ENCODE data around the gene PRELID3B. TPM values are rescaled to one million over a fixed set of nuclear protein-coding genes. Genes with fewer than 3 reads are reported as not detected.

PRELID3B gene
- total RNA-seq, 2 donors from 2014 or later = 28.9 to 35.6 TPM

- TF ChIP-seq, protein P1, sequence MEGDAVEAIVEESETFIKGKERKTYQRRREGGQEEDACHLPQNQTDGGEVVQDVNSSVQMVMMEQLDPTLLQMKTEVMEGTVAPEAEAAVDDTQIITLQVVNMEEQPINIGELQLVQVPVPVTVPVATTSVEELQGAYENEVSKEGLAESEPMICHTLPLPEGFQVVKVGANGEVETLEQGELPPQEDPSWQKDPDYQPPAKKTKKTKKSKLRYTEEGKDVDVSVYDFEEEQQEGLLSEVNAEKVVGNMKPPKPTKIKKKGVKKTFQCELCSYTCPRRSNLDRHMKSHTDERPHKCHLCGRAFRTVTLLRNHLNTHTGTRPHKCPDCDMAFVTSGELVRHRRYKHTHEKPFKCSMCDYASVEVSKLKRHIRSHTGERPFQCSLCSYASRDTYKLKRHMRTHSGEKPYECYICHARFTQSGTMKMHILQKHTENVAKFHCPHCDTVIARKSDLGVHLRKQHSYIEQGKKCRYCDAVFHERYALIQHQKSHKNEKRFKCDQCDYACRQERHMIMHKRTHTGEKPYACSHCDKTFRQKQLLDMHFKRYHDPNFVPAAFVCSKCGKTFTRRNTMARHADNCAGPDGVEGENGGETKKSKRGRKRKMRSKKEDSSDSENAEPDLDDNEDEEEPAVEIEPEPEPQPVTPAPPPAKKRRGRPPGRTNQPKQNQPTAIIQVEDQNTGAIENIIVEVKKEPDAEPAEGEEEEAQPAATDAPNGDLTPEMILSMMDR (IDR thresholded peaks at IDR 0.05) = no peak
- TF ChIP-seq POLR2A (IDR thresholded peaks at IDR 0.05) (no peak), POLR2AphosphoS5 (IDR thresholded peaks at IDR 0.05) (no peak)
- intact Hi-C loops (cut with DNase I) = loop anchor here (5.0 kb wide), 3 partner anchors 49 to 139 kb away; partner anchors contain the start of gene NELFCD
- H3K4me3 ChIP-seq = peak overlapping the region; percentile 66 to 68
- H3K27ac ChIP-seq = no peak overlapping the region
- WGBS = 71% methylated on average over 7 of the region's 7 CpGs
- no peak for DNase-seq (ENCODE audit: low spot score)
- no peaks in the 10 kb centered on the region for H3K9me3 ChIP-seq
- H3K4me1 ChIP-seq (replicated peaks) = peaks cover 7% of the 10 kb centered on the region
- no peaks in the 10 kb centered on the region for H3K27me3 ChIP-seq (replicated peaks; ENCODE audit: insufficient read depth)
- no peaks in the 10 kb centered on the region for H3K36me3 ChIP-seq
Measured at GRCh38 chr20:59030911-59031563, 11.5 kb downstream of the PRELID3B start.

DNA sequence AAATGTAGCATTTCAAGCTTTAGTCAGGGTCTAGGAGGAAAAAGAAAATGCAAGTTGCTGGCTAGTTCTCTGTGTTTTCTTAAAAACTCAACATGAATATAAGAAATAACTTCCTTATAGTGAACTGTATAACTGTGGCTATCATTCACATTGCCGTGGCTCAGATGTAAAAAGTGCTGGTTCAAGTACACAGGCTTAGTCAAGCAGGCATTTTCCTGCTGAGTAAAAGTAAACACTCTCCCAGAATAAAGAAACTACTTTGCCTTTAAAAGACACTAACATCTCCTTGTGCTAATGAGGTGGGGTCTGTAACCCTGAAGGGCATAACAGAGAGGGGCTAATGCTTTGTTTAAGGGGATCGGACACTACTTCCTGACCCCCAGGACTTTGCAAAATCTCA is 13.8 kb downstream of the PRELID3B start:
- no peaks in the 10 kb centered on the region for H3K36me3 ChIP-seq
- no peak overlapping the region for H3K4me3 ChIP-seq
- H3K4me1 ChIP-seq (replicated peaks) = peaks cover 7% of the 10 kb centered on the region
- 49% methylated on average over 2 of the region's 2 CpGs for WGBS
- TF ChIP-seq, protein P1 (IDR thresholded peaks at IDR 0.05) = no peak
- no peak for TF ChIP-seq POLR2A (IDR thresholded peaks at IDR 0.05)
- TF ChIP-seq POLR2AphosphoS5 (IDR thresholded peaks at IDR 0.05) = no peak
- no peak overlapping the region for H3K27ac ChIP-seq
- H3K27me3 ChIP-seq (replicated peaks; ENCODE audit: insufficient read depth) = no peaks in the 10 kb centered on the region
- intact Hi-C loops (cut with DNase I) = no loop called here
- H3K9me3 ChIP-seq = no peaks in the 10 kb centered on the region
- DNase-seq (ENCODE audit: low spot score) = no peak

DNA sequence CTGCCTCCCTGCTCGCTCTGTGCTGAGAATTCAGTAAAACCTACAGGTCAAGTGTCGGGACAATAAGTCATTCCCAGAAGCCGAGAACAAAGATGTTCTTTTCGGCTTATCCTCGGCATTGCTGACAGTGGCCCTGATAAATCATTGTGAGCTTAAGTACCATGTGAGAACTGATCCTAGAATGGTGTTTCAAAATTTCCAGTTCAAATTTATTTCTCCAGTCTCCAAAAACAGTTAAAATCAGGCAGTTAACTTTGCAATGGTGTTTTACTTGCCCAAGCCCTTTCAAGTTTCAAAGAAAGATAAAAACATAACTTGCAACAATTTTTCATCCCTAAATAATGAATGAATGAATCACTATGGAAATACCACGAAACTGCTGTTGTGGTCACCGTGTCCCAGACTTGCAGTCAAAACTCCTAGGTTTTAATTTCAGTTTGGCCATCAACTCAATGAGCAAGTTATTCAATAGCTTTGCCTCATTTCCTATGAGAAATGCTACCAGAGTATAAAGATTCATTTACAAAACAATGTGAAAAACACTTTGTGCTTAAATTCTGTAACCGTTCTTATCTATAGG is 14.8 kb downstream of the PRELID3B start:
- Histone ChIP-seq H3K27me3 (replicated peaks; ENCODE audit: insufficient read depth) (no peaks in the 10 kb centered on the region), H3K4me3 (no peak overlapping the region), H3K27ac (no peak overlapping the region), H3K36me3 (no peaks in the 10 kb centered on the region), H3K9me3 (no peaks in the 10 kb centered on the region), H3K4me1 (replicated peaks) (peaks cover 7% of the 10 kb centered on the region)
- intact Hi-C loops (cut with DNase I) = no loop called here
- DNase-seq (ENCODE audit: low spot score) = no peak
- 64% methylated on average over 8 of the region's 8 CpGs for WGBS
- no peak for TF ChIP-seq POLR2A (IDR thresholded peaks at IDR 0.05)
- TF ChIP-seq POLR2AphosphoS5 (IDR thresholded peaks at IDR 0.05) = no peak
- TF ChIP-seq, protein P1 (IDR thresholded peaks at IDR 0.05) = no peak

- DNase-seq (ENCODE audit: low spot score) = no peak
- H3K9me3 ChIP-seq = no peaks in the 10 kb centered on the region
- no peak overlapping the region for H3K4me3 ChIP-seq
- no peak overlapping the region for H3K27ac ChIP-seq
- intact Hi-C loops (cut with DNase I) = no loop called here
- TF ChIP-seq, protein P1 (IDR thresholded peaks at IDR 0.05) = no peak
- no peak for TF ChIP-seq POLR2A (IDR thresholded peaks at IDR 0.05)
- TF ChIP-seq POLR2AphosphoS5 (IDR thresholded peaks at IDR 0.05) = no peak
- whole genome bisulfite sequencing = 80% methylated on average over 5 of the region's 5 CpGs
- H3K27me3 ChIP-seq (replicated peaks; ENCODE audit: insufficient read depth) = no peaks in the 10 kb centered on the region
- H3K4me1 ChIP-seq (replicated peaks) = peaks cover 7% of the 10 kb centered on the region
- H3K36me3 ChIP-seq = no peaks in the 10 kb centered on the region
Measured at GRCh38 chr20:59026904-59027740, 15.5 kb downstream of the PRELID3B start.

Measured in prostate gland (tissue), 2 donors.